Measurements from ENCODE around the gene PDZD4.

Gene PDZD4

GRCh38 chrX:153829799-153830639, at the start of gene PDZD4:
PDZD4 (minus strand) TSS chrX:153830544; CDS start chrX:153830298, 246 bp downstream.
- DNase-seq (ENCODE audit: low read depth): no peak

GRCh38 chrX:153879741-153880439, 49.5 kb upstream of the PDZD4 start:
- DNase-seq (ENCODE audit: low read depth): no peak

GRCh38 chrX:153878969-153879653, 48.8 kb upstream of the PDZD4 start:
- no peak for DNase-seq (ENCODE audit: low read depth)

- DNase-seq (ENCODE audit: low read depth): no peak
Measured at GRCh38 chrX:153878345-153878744, 48.0 kb upstream of the PDZD4 start.

GRCh38 chrX:153877571-153878261, 47.4 kb upstream of the PDZD4 start:
- DNase-seq (ENCODE audit: low read depth): no peak

- DNase-seq (ENCODE audit: low read depth): no peak
Measured at GRCh38 chrX:153876112-153876491, 45.8 kb upstream of the PDZD4 start.

- no peak for DNase-seq (ENCODE audit: low read depth)
Measured at GRCh38 chrX:153875391-153876111, 45.2 kb upstream of the PDZD4 start.

GRCh38 chrX:153874366-153875125, 44.2 kb upstream of the PDZD4 start:
- DNase-seq (ENCODE audit: low read depth): no peak

GRCh38 chrX:153874085-153874365, 43.7 kb upstream of the PDZD4 start:
- no peak for DNase-seq (ENCODE audit: low read depth)

- no peak for DNase-seq (ENCODE audit: low read depth)
Measured at GRCh38 chrX:153873282-153874084, 43.1 kb upstream of the PDZD4 start.

- no peak for DNase-seq (ENCODE audit: low read depth)
Measured at GRCh38 chrX:153871946-153872878, 41.9 kb upstream of the PDZD4 start.

GRCh38 chrX:153871451-153871850, 41.1 kb upstream of the PDZD4 start:
- no peak for DNase-seq (ENCODE audit: low read depth)

- DNase-seq (ENCODE audit: low read depth): no peak
Measured at GRCh38 chrX:153870791-153871360, 40.5 kb upstream of the PDZD4 start.

GRCh38 chrX:153870288-153870690, 39.9 kb upstream of the PDZD4 start:
- no peak for DNase-seq (ENCODE audit: low read depth)

GRCh38 chrX:153869473-153870287, 39.3 kb upstream of the PDZD4 start:
- no peak for DNase-seq (ENCODE audit: low read depth)

GRCh38 chrX:153868576-153869472, 38.5 kb upstream of the PDZD4 start:
- DNase-seq (ENCODE audit: low read depth): no peak

- no peak for DNase-seq (ENCODE audit: low read depth)
Measured at GRCh38 chrX:153867671-153868070, 37.3 kb upstream of the PDZD4 start.

All from GM04504 (cell line).